ENCODE measurements around the gene HEATR3. TPM values are rescaled to one million over a fixed set of nuclear protein-coding genes. Genes with fewer than 3 reads are reported as not detected.
"Not testable (repeated sequence)": the region's sequence is repeated elsewhere in the genome, so short reads cannot be mapped to it uniquely, and the experiment has no call there.

HEATR3 gene
- total and polyA plus RNA-seq, 2 donors: 7.4 to 19.4 TPM

GRCh38 chr16:50132571-50132970, 66.8 kb downstream of the HEATR3 start:
- 86% methylated on average over 7 of the region's 7 CpGs for WGBS
- DNase-seq (ENCODE audit: extremely low spot score): not testable (repeated sequence)

GRCh38 chr16:50133214-50133613, 67.4 kb downstream of the HEATR3 start:
- WGBS: 72% methylated on average over 2 of the region's 2 CpGs
- Histone ChIP-seq H3K4me3 (ENCODE audit: low read depth, low read length) (no peak overlapping the region), H3K4me1 (ENCODE audit: insufficient read depth) (no peaks in the 10 kb centered on the region), H3K36me3 (ENCODE audit: insufficient read depth) (no peaks in the 10 kb centered on the region), H3K27ac (ENCODE audit: low read depth) (no peak overlapping the region)
- DNase-seq (ENCODE audit: extremely low spot score): no peak

More at GRCh38 chr16:50132571-50132970, 66.8 kb downstream of the HEATR3 start:
- not testable (repeated sequence) for H3K36me3 ChIP-seq (ENCODE audit: insufficient read depth); H3K27ac ChIP-seq (ENCODE audit: low read depth); H3K4me1 ChIP-seq (ENCODE audit: insufficient read depth); H3K4me3 ChIP-seq (ENCODE audit: low read depth, low read length)

- no peaks in the 10 kb centered on the region for H3K4me1 ChIP-seq (ENCODE audit: insufficient read depth)
- no peaks in the 10 kb centered on the region for H3K36me3 ChIP-seq (ENCODE audit: insufficient read depth)
- H3K27ac ChIP-seq (ENCODE audit: low read depth): no peak overlapping the region
- H3K4me3 ChIP-seq (ENCODE audit: low read depth, low read length): no peak overlapping the region
- DNase-seq (ENCODE audit: extremely low spot score): no peak
These were observed 70.6 kb downstream of the HEATR3 start for GRCh38 chr16:50136399-50136798.

- Histone ChIP-seq H3K36me3 (ENCODE audit: insufficient read depth) (no peaks in the 10 kb centered on the region), H3K27ac (ENCODE audit: low read depth) (no peak overlapping the region), H3K4me1 (ENCODE audit: insufficient read depth) (no peaks in the 10 kb centered on the region), H3K4me3 (ENCODE audit: low read depth, low read length) (no peak overlapping the region)
- no peak for DNase-seq (ENCODE audit: extremely low spot score)
- 97% methylated on average over 3 of the region's 3 CpGs for WGBS
These were observed 71.5 kb downstream of the HEATR3 start for GRCh38 chr16:50137268-50137667.

GRCh38 chr16:50139580-50139979, 73.8 kb downstream of the HEATR3 start:
- DNase-seq (ENCODE audit: extremely low spot score): no peak
- no peak overlapping the region for H3K4me3 ChIP-seq (ENCODE audit: low read depth, low read length)
- H3K27ac ChIP-seq (ENCODE audit: low read depth): no peak overlapping the region
- WGBS: 93% methylated on average over 1 of the region's 1 CpG
- no peaks in the 10 kb centered on the region for H3K4me1 ChIP-seq (ENCODE audit: insufficient read depth)
- no peaks in the 10 kb centered on the region for H3K36me3 ChIP-seq (ENCODE audit: insufficient read depth)

GRCh38 chr16:50144211-50144610, 78.4 kb downstream of the HEATR3 start:
- no peak overlapping the region for H3K4me3 ChIP-seq (ENCODE audit: low read depth, low read length)
- DNase-seq (ENCODE audit: extremely low spot score): no peak
- WGBS: 67% methylated on average over 2 of the region's 2 CpGs
- H3K36me3 ChIP-seq (ENCODE audit: insufficient read depth): no peaks in the 10 kb centered on the region
- H3K27ac ChIP-seq (ENCODE audit: low read depth): no peak overlapping the region
- H3K4me1 ChIP-seq (ENCODE audit: insufficient read depth): no peaks in the 10 kb centered on the region

- no peaks in the 10 kb centered on the region for H3K36me3 ChIP-seq (ENCODE audit: insufficient read depth)
- H3K27ac ChIP-seq (ENCODE audit: low read depth): no peak overlapping the region
- WGBS: 88% methylated on average over 9 of the region's 9 CpGs
- no peak overlapping the region for H3K4me3 ChIP-seq (ENCODE audit: low read depth, low read length)
- no peaks in the 10 kb centered on the region for H3K4me1 ChIP-seq (ENCODE audit: insufficient read depth)
- DNase-seq (ENCODE audit: extremely low spot score): no peak
These were observed 81.0 kb downstream of the HEATR3 start for GRCh38 chr16:50146479-50147435.

- DNase-seq (ENCODE audit: extremely low spot score): no peak
- 97% methylated on average over 5 of the region's 5 CpGs for WGBS
- H3K27ac ChIP-seq (ENCODE audit: low read depth): no peak overlapping the region
- H3K4me1 ChIP-seq (ENCODE audit: insufficient read depth): peaks cover 3% of the 10 kb centered on the region
- H3K36me3 ChIP-seq (ENCODE audit: insufficient read depth): no peaks in the 10 kb centered on the region
- H3K4me3 ChIP-seq (ENCODE audit: low read depth, low read length): no peak overlapping the region
These were observed 85.6 kb downstream of the HEATR3 start for GRCh38 chr16:50151322-50151721.

GRCh38 chr16:50151756-50152155, 86.0 kb downstream of the HEATR3 start:
- Histone ChIP-seq H3K36me3 (ENCODE audit: insufficient read depth) (no peaks in the 10 kb centered on the region), H3K4me3 (ENCODE audit: low read depth, low read length) (no peak overlapping the region), H3K4me1 (ENCODE audit: insufficient read depth) (peaks cover 5% of the 10 kb centered on the region), H3K27ac (ENCODE audit: low read depth) (no peak overlapping the region)
- DNase-seq (ENCODE audit: extremely low spot score): no peak
- 93% methylated on average over 11 of the region's 11 CpGs for WGBS

GRCh38 chr16:50152351-50152806, 86.6 kb downstream of the HEATR3 start:
- no peaks in the 10 kb centered on the region for H3K36me3 ChIP-seq (ENCODE audit: insufficient read depth)
- H3K27ac ChIP-seq (ENCODE audit: low read depth): peak overlapping the region; percentile 100
- peaks cover 5% of the 10 kb centered on the region for H3K4me1 ChIP-seq (ENCODE audit: insufficient read depth)
- DNase-seq (ENCODE audit: extremely low spot score): no peak
- WGBS: under 1% methylated on average over 24 of the region's 24 CpGs
- peak overlapping the region; percentile 99 for H3K4me3 ChIP-seq (ENCODE audit: low read depth, low read length)

- H3K4me1 ChIP-seq (ENCODE audit: insufficient read depth): peaks cover 5% of the 10 kb centered on the region
- WGBS: under 1% methylated on average over 104 of the region's 114 CpGs
- no peaks in the 10 kb centered on the region for H3K36me3 ChIP-seq (ENCODE audit: insufficient read depth)
- H3K4me3 ChIP-seq (ENCODE audit: low read depth, low read length): peak within 1 kb of the TSS; percentile 99
- no peak for DNase-seq (ENCODE audit: extremely low spot score)
- H3K27ac ChIP-seq (ENCODE audit: low read depth): peak within 1 kb of the TSS; percentile 100
These were observed 87.2 kb downstream of the HEATR3 start, which contains the start of gene TENT4B for GRCh38 chr16:50152807-50153595. Gene TENT4B, plus strand, starts transcription at chr16:50153306. Its CDS starts 316 bp downstream, at chr16:50153622.

- no peak for DNase-seq (ENCODE audit: extremely low spot score)
- Histone ChIP-seq H3K4me3 (ENCODE audit: low read depth, low read length) (peak overlapping the region; percentile 99), H3K4me1 (ENCODE audit: insufficient read depth) (peaks cover 5% of the 10 kb centered on the region), H3K36me3 (ENCODE audit: insufficient read depth) (no peaks in the 10 kb centered on the region), H3K27ac (ENCODE audit: low read depth) (peak overlapping the region; percentile 76)
- WGBS: under 1% methylated on average over 88 of the region's 89 CpGs
These were observed 88.0 kb downstream of the HEATR3 start for GRCh38 chr16:50153596-50154419.

GRCh38 chr16:50154420-50154950, 88.7 kb downstream of the HEATR3 start:
- WGBS: 10% methylated on average over 10 of the region's 10 CpGs
- H3K4me1 ChIP-seq (ENCODE audit: insufficient read depth): peaks cover 5% of the 10 kb centered on the region
- peak overlapping the region; percentile 99 for H3K4me3 ChIP-seq (ENCODE audit: low read depth, low read length)
- no peak for DNase-seq (ENCODE audit: extremely low spot score)
- peak overlapping the region; percentile 56 for H3K27ac ChIP-seq (ENCODE audit: low read depth)
- H3K36me3 ChIP-seq (ENCODE audit: insufficient read depth): no peaks in the 10 kb centered on the region

Data from urinary bladder (tissue), 4 donors.